Peyer's patch (tissue), 4 donors: ENCODE results near the gene CRPPA. TPM values are rescaled to one million over a fixed set of nuclear protein-coding genes. Genes with fewer than 3 reads are reported as not detected.

ENCODE experiments used
- DNase-seq, 3 donors: peaks; one replicate each; pipeline ENCODE4 v3.0.0-alpha.2; 2017 to 2019
- H3K27ac ChIP-seq, 4 donors: fragments of 200-600 bp; sonication (generic); one replicate each; pipeline ENCODE4 v1.5.1; 2016 to 2019
- H3K27me3 ChIP-seq, 2 donors: fragments of 200-600 bp; sonication (generic); one replicate each; pipeline ENCODE4 v1.5.1; 2019
- H3K36me3 ChIP-seq, 3 donors: fragments of 200-600 bp; sonication (generic); one replicate each; pipeline ENCODE4 v1.5.1; 2016 to 2019
- H3K4me1 ChIP-seq, 4 donors: fragments of 200-600 bp; sonication (generic); one replicate each; pipeline ENCODE4 v1.5.1; 2016 to 2019
- H3K4me3 ChIP-seq, 4 donors: fragments of 200-600 bp; sonication (generic); 1 replicate in 3 of 4; 2 replicates in 1 of 4; pipeline ENCODE4 v1.5.1; 2016 to 2019; ENCODE audit warnings: mild to moderate bottlenecking in 1 of 4
- H3K9me3 ChIP-seq, 4 donors: fragments of 200-600 bp; sonication (generic); one replicate each; pipeline ENCODE4 v1.5.1; 2016 to 2019; ENCODE audit warnings: mild to moderate bottlenecking in 1 of 4
- POLR2A ChIP-seq, 2 donors: fragments of 450-650 bp; IDR thresholded peaks; one replicate each; pipeline ENCODE4 v1.5.1; 2017; ENCODE audit warnings: antibody characterized with exemption in 2 of 2, mild to moderate bottlenecking in 2 of 2, moderate library complexity in 2 of 2
- total RNA-seq, 4 donors: library from RNA; depleted of rRNA; stranded (reverse); fragments of >200 nt; gene quantifications; one replicate each; pipeline ENCODE4 v1.1.0, GENCODE V29; 2016
- TF ChIP-seq, protein P1 (sequence below), 6 experiments: fragments of 450-650 bp in 4 of 6; fragments of 200-600 bp in 2 of 6; sonication (generic) in 1 of 6; IDR thresholded peaks; one replicate each; pipeline ENCODE4 v1.5.1; 2017 to 2019; ENCODE audit warnings: antibody characterized with exemption in 6 of 6, mild to moderate bottlenecking in 3 of 6, moderate library complexity in 1 of 6

CRPPA gene
- total RNA-seq, 4 donors from 2014 or later = 0.67 to 4.1 (median 1.9) TPM

- H3K9me3 ChIP-seq = peaks cover 0 to 4% (median 0%) of the 10 kb centered on the region in 4 donors
- H3K36me3 ChIP-seq = no peaks in the 10 kb centered on the region
- DNase-seq = no peak
- H3K27me3 ChIP-seq = no peaks in the 10 kb centered on the region
- H3K4me1 ChIP-seq = no peaks in the 10 kb centered on the region
- no peak for TF ChIP-seq POLR2A (IDR thresholded peaks at IDR 0.05)
- TF ChIP-seq, protein P1, sequence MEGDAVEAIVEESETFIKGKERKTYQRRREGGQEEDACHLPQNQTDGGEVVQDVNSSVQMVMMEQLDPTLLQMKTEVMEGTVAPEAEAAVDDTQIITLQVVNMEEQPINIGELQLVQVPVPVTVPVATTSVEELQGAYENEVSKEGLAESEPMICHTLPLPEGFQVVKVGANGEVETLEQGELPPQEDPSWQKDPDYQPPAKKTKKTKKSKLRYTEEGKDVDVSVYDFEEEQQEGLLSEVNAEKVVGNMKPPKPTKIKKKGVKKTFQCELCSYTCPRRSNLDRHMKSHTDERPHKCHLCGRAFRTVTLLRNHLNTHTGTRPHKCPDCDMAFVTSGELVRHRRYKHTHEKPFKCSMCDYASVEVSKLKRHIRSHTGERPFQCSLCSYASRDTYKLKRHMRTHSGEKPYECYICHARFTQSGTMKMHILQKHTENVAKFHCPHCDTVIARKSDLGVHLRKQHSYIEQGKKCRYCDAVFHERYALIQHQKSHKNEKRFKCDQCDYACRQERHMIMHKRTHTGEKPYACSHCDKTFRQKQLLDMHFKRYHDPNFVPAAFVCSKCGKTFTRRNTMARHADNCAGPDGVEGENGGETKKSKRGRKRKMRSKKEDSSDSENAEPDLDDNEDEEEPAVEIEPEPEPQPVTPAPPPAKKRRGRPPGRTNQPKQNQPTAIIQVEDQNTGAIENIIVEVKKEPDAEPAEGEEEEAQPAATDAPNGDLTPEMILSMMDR (IDR thresholded peaks at IDR 0.05) = no peak
- H3K4me3 ChIP-seq = no peak overlapping the region
- H3K27ac ChIP-seq = no peak overlapping the region
Measured at GRCh38 chr7:16399265-16399831, 22.0 kb downstream of the CRPPA start.

GRCh38 chr7:16398146-16399017 lies 23.0 kb downstream of the CRPPA start:
- no peaks in the 10 kb centered on the region for H3K27me3 ChIP-seq
- no peaks in the 10 kb centered on the region for H3K36me3 ChIP-seq
- H3K9me3 ChIP-seq = peaks cover 0 to 3% (median 0%) of the 10 kb centered on the region in 4 donors
- TF ChIP-seq, protein P1 (IDR thresholded peaks at IDR 0.05) = no peak
- TF ChIP-seq POLR2A (IDR thresholded peaks at IDR 0.05) = no peak
- no peaks in the 10 kb centered on the region for H3K4me1 ChIP-seq
- no peak for DNase-seq
- H3K4me3 ChIP-seq = no peak overlapping the region
- no peak overlapping the region for H3K27ac ChIP-seq

GRCh38 chr7:16397501-16398145 lies 23.7 kb downstream of the CRPPA start:
- TF ChIP-seq, protein P1 (IDR thresholded peaks at IDR 0.05) = no peak
- TF ChIP-seq POLR2A (IDR thresholded peaks at IDR 0.05) = no peak
- Histone ChIP-seq H3K9me3 (no peaks in the 10 kb centered on the region), H3K4me3 (no peak overlapping the region), H3K36me3 (no peaks in the 10 kb centered on the region), H3K27ac (no peak overlapping the region), H3K4me1 (no peaks in the 10 kb centered on the region), H3K27me3 (no peaks in the 10 kb centered on the region)
- DNase-seq = no peak

- Histone ChIP-seq H3K9me3 (no peaks in the 10 kb centered on the region), H3K27me3 (no peaks in the 10 kb centered on the region), H3K36me3 (no peaks in the 10 kb centered on the region), H3K4me1 (no peaks in the 10 kb centered on the region), H3K4me3 (no peak overlapping the region), H3K27ac (no peak overlapping the region)
- TF ChIP-seq POLR2A (IDR thresholded peaks at IDR 0.05) = no peak
- TF ChIP-seq, protein P1 (IDR thresholded peaks at IDR 0.05) = no peak
- DNase-seq = no peak
Measured at GRCh38 chr7:16396766-16397500, 24.4 kb downstream of the CRPPA start.

DNA sequence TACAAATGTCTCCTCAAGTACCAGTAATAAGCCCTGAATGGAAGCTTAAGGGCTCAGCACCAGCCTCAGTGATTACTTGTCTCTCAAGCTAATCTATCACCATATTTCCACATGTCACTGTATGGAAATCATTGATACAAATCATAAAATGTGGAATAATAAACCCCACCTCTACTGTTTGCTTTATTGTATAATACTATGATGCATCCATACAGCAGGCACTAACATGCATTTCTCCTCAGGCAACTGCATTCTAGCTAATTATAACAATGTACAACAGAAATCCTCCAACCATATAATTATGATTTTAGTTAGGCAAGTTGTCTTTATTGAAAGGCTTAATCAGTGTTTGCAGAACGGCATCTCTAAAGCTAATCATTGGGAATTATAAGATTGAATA lies 26.2 kb downstream of the CRPPA start:
- Histone ChIP-seq H3K36me3 (no peaks in the 10 kb centered on the region), H3K4me3 (no peak overlapping the region), H3K27ac (no peak overlapping the region), H3K9me3 (no peaks in the 10 kb centered on the region), H3K27me3 (no peaks in the 10 kb centered on the region), H3K4me1 (no peaks in the 10 kb centered on the region)
- TF ChIP-seq, protein P1 (IDR thresholded peaks at IDR 0.05) = no peak
- no peak for TF ChIP-seq POLR2A (IDR thresholded peaks at IDR 0.05)
- DNase-seq = no peak
